Lung (tissue), 12 donors: ENCODE measurements around the gene SEMA6B. TPM values are rescaled to one million over a fixed set of nuclear protein-coding genes. Genes with fewer than 3 reads are reported as not detected.

Experiments
- ATAC-seq: fragments of 200-7000 bp; cut with Tn5 transposase; one replicate; pipeline ENCODE4 v1.9.1; 2020; ENCODE audit warnings: moderate number of reproducible peaks; ENCODE audit not compliant: insufficient read depth, low FRiP score
- DNase-seq, 3 donors: peaks; one replicate each; pipeline ENCODE4 v3.0.0-alpha.2; 2013 to 2017
- H3K27ac ChIP-seq, 2 donors: one replicate each; pipeline ENCODE4 v1.5.1; 2013; ENCODE audit warnings: mild to moderate bottlenecking in 2 of 2, moderate library complexity in 2 of 2, control low read depth in 1 of 2, inconsistent platforms in 1 of 2, low read depth in 1 of 2, low read length in 1 of 2
- H3K27me3 ChIP-seq, 3 donors: one replicate each; pipeline ENCODE4 v1.5.1; 2013; ENCODE audit warnings: low read length in 2 of 3; ENCODE audit not compliant: control insufficient read depth in 3 of 3, insufficient read depth in 3 of 3
- H3K36me3 ChIP-seq, 4 donors: one replicate each; pipeline ENCODE4 v1.5.1; 2013; ENCODE audit warnings: low read length in 4 of 4, mild to moderate bottlenecking in 1 of 4, moderate library complexity in 1 of 4; ENCODE audit not compliant: control insufficient read depth in 4 of 4, insufficient read depth in 4 of 4
- H3K4me1 ChIP-seq, 5 donors: one replicate each; pipeline ENCODE4 v1.5.1; 2013; ENCODE audit warnings: low read length in 5 of 5, mild to moderate bottlenecking in 2 of 5, moderate library complexity in 1 of 5; ENCODE audit not compliant: control insufficient read depth in 5 of 5, insufficient read depth in 5 of 5
- H3K4me3 ChIP-seq: one replicate; pipeline ENCODE4 v1.5.1; 2013; ENCODE audit warnings: mild to moderate bottlenecking, control low read depth, moderate library complexity
- H3K9ac ChIP-seq, 2 donors: one replicate each; pipeline ENCODE4 v1.5.1; 2013; ENCODE audit warnings: low read length in 2 of 2, control low read depth in 1 of 2; ENCODE audit not compliant: insufficient read depth in 1 of 2
- H3K9me3 ChIP-seq, 4 donors: one replicate each; pipeline ENCODE4 v1.5.1; 2013; ENCODE audit warnings: low read length in 3 of 4, mild to moderate bottlenecking in 1 of 4, moderate library complexity in 1 of 4; ENCODE audit not compliant: control insufficient read depth in 4 of 4, insufficient read depth in 3 of 4
- CTCF ChIP-seq: IDR thresholded peaks from 2 replicates; pipeline ENCODE4 v1.5.1; 2012; ENCODE audit warnings: mild to moderate bottlenecking; ENCODE audit errors: control extremely low read depth, extremely low read depth
- WGBS, 2 donors: extraction: QIAGEN DNeasy Blood & Tissue Kit; methylation state at CpG; one replicate each; pipeline ENCODE4 v1.1.7; 2013; 5-methylcytosine and 5-hydroxymethylcytosine counted together
- polyA plus RNA-seq, 2 donors: library from polyadenylated mRNA; stranded (reverse); fragments of 200-250 nt; gene quantifications; one replicate each; pipeline ENCODE4 v1.2.1, GENCODE V29; 2013
- total RNA-seq, 2 donors: library from RNA; depleted of rRNA in 1 of 2; stranded (reverse); fragments of >200 nt in 1 of 2; gene quantifications; one replicate each; pipeline ENCODE4 v1.2.1, GENCODE V29; 2014 to 2021
- donor health status: control.
- donor health status: control.
- donor health status: Bipolar disorder and iron deficiency.
- donor health status: healthy.
- donor health status: DM: yes; HTN: yes; CAD: no.

Gene SEMA6B
- total and polyA plus RNA-seq, 4 donors: 3.2 to 38.5 (median 20.1) TPM

- peaks cover 0 to 3% (median 2%) of the 10 kb centered on the region in 4 donors for H3K9me3 ChIP-seq
- 30 to 32% methylated on average over 13 to 14 of the region's 14 CpGs for WGBS, 2 donors
Measured at GRCh38 chr19:4539693-4540581, 19.5 kb downstream of the SEMA6B start, which contains the start of gene LRG1. Gene LRG1 (minus strand): TSS chr19:4540036. CDS start chr19:4540013, 23 bp downstream.

GRCh38 chr19:4539169-4539692, 20.3 kb downstream of the SEMA6B start:
- H3K27ac ChIP-seq: peak overlapping the region in 1 of 2 donors; percentile 62
- H3K9me3 ChIP-seq: peaks cover 0 to 5% (median 2%) of the 10 kb centered on the region in 4 donors
- peak overlapping the region; percentile 6 for H3K4me3 ChIP-seq
- H3K4me1 ChIP-seq: peaks cover 0 to 5% (median 0%) of the 10 kb centered on the region in 5 donors
- H3K27me3 ChIP-seq: peaks cover 0 to 2% (median 0%) of the 10 kb centered on the region in 3 donors
- WGBS, 2 donors: 61 to 73% methylated on average over 3 of the region's 3 CpGs
- no peak overlapping the region for H3K9ac ChIP-seq
- H3K36me3 ChIP-seq: peaks cover 0 to 7% (median 0%) of the 10 kb centered on the region in 4 donors
- ATAC-seq (no peak), DNase-seq (no peak)
- TF ChIP-seq CTCF: no peak

More at GRCh38 chr19:4539693-4540581, 19.5 kb downstream of the SEMA6B start, which contains the start of gene LRG1:
- Histone ChIP-seq H3K27me3 (peaks cover 0 to 2% (median 0%) of the 10 kb centered on the region in 3 donors), H3K4me1 (peaks cover 0 to 5% (median 0%) of the 10 kb centered on the region in 5 donors), H3K9ac (no peak within 1 kb of the TSS), H3K27ac (peak within 1 kb of the TSS in 1 of 2 donors; percentile 70), H3K4me3 (peak within 1 kb of the TSS; percentile 6), H3K36me3 (peaks cover 0 to 8% (median 0%) of the 10 kb centered on the region in 4 donors)
- TF ChIP-seq CTCF: no peak
- DNase-seq (peak in 2 of 3 donors; percentile 35 to 41), ATAC-seq (peak; percentile 58)

GRCh38 chr19:4538601-4538954, 20.9 kb downstream of the SEMA6B start:
- H3K36me3 ChIP-seq: peaks cover 0 to under 1% (median 0%) of the 10 kb centered on the region in 4 donors
- no peak for DNase-seq

More at GRCh38 chr19:4538601-4538954, 20.9 kb downstream of the SEMA6B start:
- no peak for TF ChIP-seq CTCF
- Histone ChIP-seq H3K27me3 (peaks cover 0 to 2% (median 0%) of the 10 kb centered on the region in 3 donors), H3K9me3 (peaks cover 0 to 5% (median 2%) of the 10 kb centered on the region in 4 donors), H3K27ac (no peak overlapping the region), H3K9ac (no peak overlapping the region), H3K4me1 (peaks cover 0 to 4% (median 0%) of the 10 kb centered on the region in 5 donors), H3K4me3 (no peak overlapping the region)
- no peak for ATAC-seq
- WGBS, 2 donors: 92 to 95% methylated on average over 13 of the region's 13 CpGs
